ENCODE data around the gene RBM4B. TPM values are rescaled to one million over a fixed set of nuclear protein-coding genes. Genes with fewer than 3 reads are reported as not detected.

The RBM4B gene
- total RNA-seq, 1 donor from 2014 or later, result 16.9 TPM

DNA sequence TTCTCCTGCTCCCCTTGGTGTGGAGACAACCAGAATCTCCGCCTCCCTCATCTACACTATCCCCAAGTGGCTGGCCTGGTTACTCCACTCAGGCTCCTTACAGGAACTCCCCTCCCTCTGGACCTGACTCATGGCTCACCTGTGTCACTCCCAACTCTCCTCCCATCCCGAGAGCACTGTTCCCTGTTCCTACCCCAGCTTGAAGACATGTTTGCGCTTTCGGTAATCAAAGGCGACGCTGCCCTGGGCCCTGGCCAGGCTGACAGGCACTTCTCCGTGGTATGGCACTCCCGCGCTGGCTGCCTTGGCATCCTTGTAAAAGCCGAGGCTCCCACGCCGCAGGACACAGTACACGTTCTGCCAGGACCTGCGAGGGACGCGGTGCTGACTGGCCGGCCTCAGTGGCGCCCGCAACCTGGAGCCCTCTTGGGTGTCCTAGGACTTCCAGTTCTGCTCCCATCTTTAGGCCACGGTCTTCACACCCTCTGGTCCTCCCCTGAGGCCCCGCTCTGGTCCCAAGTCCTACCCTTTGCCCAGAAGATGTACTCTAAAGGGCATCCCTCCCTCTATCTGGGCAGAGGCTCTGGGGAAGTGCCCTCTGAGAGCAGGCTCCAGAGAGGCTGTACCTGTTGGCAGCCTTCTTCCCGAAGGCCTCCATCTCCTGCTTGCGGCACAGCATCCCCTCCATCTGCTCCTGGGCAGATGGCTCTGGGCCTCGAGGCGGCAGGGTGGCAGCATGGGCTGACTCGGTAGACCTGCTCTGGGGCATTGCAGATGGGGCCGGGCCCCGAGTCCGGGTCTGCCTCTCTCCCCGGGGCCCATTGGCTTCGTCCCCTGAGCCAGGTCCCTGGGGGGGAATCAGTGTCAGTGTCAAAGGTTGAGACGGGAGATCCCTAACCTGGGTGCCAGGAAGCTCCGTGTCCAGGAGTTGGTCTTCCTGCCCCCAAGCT lies 9.4 kb upstream of the RBM4B start:
- DNase-seq (ENCODE audit: low read depth, low spot score), result no peak

DNA sequence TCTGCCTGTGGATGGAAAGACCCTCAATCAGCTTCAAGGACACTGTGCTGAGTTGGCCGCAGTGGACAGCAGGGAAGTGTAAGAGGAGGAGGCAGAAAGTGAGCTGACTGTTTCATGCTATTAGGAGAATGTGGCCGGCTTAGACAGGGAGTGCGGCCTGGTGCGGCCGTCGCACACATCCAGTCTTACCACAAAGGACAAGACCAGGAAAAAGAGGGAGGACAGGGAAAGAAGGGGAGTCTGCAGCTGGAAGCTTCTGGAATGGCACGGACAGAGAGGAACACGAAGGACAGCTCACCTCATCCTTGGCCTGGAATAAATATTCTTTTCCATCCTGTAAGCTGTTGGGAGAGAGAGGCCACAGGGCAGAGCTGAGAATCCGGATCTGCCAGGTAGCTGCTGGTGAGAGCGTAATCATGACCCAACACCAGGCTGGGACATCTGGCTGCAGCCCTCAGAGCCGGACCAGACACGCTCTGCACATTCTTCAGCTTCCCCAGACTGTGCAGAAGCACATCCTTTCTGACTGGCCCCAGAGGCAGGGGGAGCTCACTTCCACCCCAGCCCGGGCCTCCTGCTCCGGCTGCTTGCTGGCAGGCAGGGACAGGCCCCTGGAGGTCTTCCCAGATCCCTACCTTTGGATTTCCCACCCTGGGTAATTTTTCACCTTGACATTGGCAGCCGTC lies 8.6 kb upstream of the RBM4B start:
- no peak for DNase-seq (ENCODE audit: low read depth, low spot score)

DNA sequence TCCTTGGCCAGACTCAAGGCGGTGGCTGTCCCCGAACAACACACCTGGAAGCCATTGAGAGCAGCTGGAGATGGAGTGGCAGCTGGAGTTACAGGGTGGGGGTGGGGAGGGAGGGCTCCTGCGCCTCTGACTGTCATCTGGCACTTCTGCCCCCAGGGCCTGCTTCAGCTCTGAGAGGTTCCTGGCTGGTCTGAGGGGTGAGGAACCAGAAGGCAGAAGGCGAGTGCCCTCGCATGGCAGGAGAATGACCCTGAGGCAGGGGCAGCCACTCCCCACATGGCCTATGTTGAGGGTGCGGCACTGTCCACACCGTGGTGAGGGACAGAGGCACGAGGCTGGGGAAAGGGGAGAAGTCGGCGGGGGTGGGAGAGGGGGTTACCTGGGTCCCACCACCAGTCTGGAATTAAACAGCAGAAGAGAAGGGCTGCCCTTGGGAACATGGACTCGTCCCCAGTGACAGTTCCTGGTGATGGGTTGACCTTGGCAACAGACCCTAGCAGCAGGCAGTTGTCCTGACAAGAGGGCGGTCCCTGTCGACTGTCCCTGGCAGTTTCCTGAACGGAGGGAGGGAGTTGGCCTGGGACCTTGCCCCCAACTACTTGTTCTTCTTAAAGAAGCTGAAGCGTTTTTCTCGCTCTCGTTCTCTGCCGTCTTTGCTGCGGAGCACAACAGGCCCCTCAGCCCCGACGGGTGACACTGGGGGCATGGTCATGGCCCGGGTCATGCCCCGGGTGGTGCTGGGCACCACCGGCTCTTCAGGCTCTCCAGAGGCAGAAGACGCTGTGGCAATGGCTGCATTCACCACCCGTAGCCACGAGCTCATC lies 7.8 kb upstream of the RBM4B start:
- no peak for DNase-seq (ENCODE audit: low read depth, low spot score)

DNA sequence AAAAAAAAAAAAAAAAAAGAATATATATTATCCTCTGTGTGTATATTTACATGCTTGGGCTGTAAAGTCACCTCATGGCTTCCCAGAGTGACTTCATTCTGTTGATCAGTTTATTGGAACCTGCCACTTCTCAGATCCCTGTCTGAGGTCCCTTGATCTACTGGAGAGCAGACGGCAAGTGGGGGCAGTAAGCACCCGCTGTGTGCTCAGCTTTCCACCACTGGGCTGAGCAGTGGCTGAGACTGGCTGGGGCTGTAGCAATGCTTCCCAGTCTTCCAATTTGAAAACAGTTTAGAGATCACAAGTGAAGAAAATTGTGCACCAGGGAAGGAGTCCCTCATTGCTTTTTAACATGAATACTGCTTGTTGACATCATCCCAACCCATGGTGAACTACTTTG lies 6.9 kb upstream of the RBM4B start:
- no peak for DNase-seq (ENCODE audit: low read depth, low spot score)

- DNase-seq (ENCODE audit: low read depth, low spot score), result no peak
Measured at GRCh38 chr11:66683877-66684276, 6.2 kb upstream of the RBM4B start.

- DNase-seq (ENCODE audit: low read depth, low spot score), result no peak
Measured at GRCh38 chr11:66680966-66681645, 3.4 kb upstream of the RBM4B start.

GRCh38 chr11:66676931-66677598 lies 622 bp downstream of the RBM4B start:
- no peak for DNase-seq (ENCODE audit: low read depth, low spot score)

- DNase-seq (ENCODE audit: low read depth, low spot score), result no peak
Measured at GRCh38 chr11:66676282-66676919, 1.3 kb downstream of the RBM4B start.

DNA sequence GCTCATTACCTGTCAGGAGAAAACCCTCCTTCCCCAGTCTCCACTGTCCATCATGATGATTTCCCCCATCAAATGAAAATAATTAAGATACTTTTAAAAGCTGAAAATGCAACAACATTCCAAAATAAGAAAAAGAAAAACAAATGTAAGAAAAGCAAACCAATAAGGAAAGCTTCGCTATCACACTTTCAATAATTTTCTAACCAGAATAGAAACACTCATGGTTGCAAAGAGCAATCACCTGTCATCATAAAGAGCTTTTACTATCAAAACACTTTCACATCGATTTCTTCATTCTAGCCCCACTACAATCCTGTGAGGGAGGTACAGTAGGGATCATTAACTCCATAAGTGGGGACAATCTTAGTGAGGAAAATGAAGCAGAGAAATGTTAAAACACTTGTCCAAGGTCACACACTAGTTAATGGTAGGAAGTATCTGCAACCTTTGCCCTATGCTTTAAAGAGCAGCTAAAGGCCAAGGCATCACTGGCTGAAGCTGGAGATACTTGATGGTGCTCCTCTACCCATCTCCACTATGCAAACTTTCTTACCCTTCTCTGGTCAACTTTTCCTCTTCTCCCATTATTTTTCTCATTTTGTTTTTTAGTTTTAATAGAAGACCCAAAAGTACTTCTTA lies 2.6 kb downstream of the RBM4B start:
- no peak for DNase-seq (ENCODE audit: low read depth, low spot score)

- no peak for DNase-seq (ENCODE audit: low read depth, low spot score)
Measured at GRCh38 chr11:66670816-66671215, 6.9 kb downstream of the RBM4B start.

DNA sequence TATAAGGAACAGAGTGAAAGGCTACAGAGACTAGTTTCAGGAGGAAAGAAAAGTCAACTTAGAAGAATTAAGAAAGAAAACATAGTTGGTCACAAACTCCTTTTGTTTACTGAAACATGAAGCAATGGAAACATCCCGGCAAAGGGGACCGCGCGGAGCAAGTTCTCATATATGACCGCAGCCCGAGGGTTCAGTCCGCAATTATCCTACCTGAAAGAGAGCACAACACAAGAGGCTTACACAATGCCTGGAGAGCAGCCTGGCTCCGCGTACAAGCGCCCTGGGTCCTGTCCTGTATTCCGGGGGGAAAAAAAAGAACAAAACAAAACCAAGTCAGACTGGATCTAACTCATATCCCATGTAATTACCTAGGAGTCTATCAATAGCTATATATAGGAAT lies 12.3 kb downstream of the RBM4B start:
- no peak for DNase-seq (ENCODE audit: low read depth, low spot score)

- no peak for DNase-seq (ENCODE audit: low read depth, low spot score)
Measured at GRCh38 chr11:66663741-66664296, 13.9 kb downstream of the RBM4B start.

DNA sequence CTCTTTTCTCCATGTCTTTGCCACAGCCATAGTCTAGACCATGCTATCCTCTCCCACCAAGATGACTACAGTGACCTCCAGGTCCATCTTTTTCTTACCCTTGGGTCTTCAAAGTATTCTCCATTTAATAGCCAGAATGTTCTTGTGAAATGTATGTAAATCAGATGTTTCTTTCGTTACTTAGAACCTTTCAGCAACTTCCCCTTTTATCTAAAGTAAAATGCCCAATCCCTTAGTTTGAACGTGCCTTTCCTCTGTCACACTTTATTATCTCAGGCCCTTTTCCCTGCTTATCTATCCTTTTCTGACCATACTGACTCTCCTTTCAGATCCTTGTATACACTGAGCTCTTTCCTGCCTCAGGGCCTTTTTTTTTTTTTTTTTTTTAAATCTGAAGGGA lies 17.9 kb downstream of the RBM4B start:
- DNase-seq (ENCODE audit: low read depth, low spot score), result no peak

DNA sequence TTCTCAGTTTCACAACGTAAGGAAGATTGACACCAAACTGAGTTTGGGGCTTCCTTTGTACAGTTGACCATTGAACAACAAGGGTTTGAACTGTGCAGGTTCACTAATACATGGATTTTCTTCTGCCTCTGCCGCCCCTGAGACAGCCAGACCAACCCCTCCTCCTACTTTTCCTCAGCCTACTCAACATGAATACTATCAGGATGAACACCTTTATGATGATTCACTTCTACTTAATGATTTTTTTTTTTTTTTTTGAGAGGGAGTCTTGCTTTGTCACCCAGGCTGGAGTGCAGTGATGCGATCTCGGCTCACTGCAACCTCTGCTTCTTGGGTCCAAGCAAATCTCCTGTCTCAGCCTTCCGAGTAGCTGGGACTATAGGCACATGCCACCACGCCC lies 24.6 kb downstream of the RBM4B start:
- no peak for DNase-seq (ENCODE audit: low read depth, low spot score)

DNA sequence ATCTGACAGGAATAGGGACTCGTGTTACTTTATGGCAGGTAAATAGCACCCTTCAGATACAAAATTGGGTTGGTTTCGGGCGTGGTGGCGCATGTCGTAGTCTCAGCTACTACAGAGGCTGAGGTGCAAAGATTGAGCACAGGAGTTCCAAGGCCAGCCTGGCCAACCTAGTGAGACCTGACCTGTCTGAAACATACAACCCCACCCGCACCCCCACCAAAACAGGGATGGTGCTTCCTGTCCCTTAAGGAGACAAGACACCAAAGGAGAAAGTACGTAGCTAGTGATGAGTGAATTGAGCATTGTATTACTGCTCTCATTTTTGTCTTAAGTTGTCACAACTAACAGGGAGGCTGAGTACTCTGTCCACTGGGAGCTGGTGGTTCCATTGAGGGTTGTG lies 25.0 kb downstream of the RBM4B start:
- no peak for DNase-seq (ENCODE audit: low read depth, low spot score)

DNA sequence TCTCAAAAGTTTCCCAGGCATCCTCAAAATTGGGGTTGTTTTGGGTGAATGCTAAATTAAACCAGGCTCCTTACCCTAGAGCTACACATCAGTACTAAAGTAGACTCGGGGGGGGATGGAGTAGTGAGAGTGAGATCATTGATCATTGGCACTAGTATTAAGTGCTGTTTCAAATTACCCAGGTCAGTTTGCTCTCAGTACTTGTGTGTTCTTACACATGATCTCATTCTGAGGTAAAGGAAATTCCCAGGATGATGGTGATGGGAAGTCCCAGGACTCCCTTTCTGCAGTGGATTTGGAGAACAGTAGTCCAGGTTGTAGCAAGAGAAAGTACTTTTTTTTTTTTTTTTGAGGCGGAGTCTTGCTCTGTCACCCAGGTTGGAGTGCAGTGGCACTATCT lies 26.7 kb downstream of the RBM4B start:
- DNase-seq (ENCODE audit: low read depth, low spot score), result no peak

GRCh38 chr11:66649903-66650302 lies 27.8 kb downstream of the RBM4B start:
- no peak for DNase-seq (ENCODE audit: low read depth, low spot score)

GRCh38 chr11:66646828-66647227 lies 30.9 kb downstream of the RBM4B start:
- no peak for DNase-seq (ENCODE audit: low read depth, low spot score)

GRCh38 chr11:66643745-66644437 lies 33.8 kb downstream of the RBM4B start:
- DNase-seq (ENCODE audit: low read depth, low spot score), result no peak
